ENCODE data around the gene STARD3.

DNA sequence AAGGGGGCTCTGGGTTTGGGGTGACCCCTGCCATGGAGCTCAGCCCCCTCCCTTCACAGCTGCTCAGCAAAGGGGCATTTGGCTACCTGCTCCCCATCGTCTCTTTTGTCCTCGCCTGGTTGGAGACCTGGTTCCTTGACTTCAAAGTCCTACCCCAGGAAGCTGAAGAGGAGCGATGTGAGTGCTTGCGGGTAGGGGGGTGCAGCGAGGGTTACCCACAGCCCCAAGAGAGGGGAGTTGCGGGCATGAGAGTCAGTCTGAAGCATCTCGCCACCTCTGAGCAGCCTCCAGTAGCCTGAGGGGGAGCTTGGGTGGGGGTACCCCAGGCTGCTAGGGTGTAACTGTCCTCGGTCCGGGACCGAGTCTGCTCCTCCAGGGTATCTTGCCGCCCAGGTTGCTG lies 21.4 kb downstream of the STARD3 start:
- TF ChIP-seq, protein P1, sequence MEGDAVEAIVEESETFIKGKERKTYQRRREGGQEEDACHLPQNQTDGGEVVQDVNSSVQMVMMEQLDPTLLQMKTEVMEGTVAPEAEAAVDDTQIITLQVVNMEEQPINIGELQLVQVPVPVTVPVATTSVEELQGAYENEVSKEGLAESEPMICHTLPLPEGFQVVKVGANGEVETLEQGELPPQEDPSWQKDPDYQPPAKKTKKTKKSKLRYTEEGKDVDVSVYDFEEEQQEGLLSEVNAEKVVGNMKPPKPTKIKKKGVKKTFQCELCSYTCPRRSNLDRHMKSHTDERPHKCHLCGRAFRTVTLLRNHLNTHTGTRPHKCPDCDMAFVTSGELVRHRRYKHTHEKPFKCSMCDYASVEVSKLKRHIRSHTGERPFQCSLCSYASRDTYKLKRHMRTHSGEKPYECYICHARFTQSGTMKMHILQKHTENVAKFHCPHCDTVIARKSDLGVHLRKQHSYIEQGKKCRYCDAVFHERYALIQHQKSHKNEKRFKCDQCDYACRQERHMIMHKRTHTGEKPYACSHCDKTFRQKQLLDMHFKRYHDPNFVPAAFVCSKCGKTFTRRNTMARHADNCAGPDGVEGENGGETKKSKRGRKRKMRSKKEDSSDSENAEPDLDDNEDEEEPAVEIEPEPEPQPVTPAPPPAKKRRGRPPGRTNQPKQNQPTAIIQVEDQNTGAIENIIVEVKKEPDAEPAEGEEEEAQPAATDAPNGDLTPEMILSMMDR (IDR thresholded peaks at IDR 0.05; ENCODE audit: poor library complexity): no peak
- TF ChIP-seq EZH2phosphoT487 (IDR thresholded peaks at IDR 0.05; ENCODE audit: low read depth, severe bottlenecking, unreplicated experiment): no peak
- no peak for TF ChIP-seq EZH2 (IDR thresholded peaks at IDR 0.05; ENCODE audit: borderline replicate concordance)

Data from hepatocyte (in vitro differentiated cells).